OCI-LY3 (cell line): ENCODE results near the gene CLGN.
"Not testable (repeated sequence)": the region's sequence is repeated elsewhere in the genome, so short reads cannot be mapped to it uniquely, and the experiment has no call there.

Experiments
- H2AFZ ChIP-seq: fragments of 200-600, 300-600 bp; shearing (Covaris generic); 2 replicates; pipeline ENCODE4 v1.6.0; 2014; ENCODE audit warnings: antibody characterized with exemption, low read depth, low read length
- H3K27ac ChIP-seq: fragments of 200-600, 300-600 bp; sonication (generic); 2 replicates; pipeline ENCODE4 v1.5.1; 2014; ENCODE audit warnings: mild to moderate bottlenecking, low read length, moderate library complexity, mixed read lengths
- H3K27me3 ChIP-seq: fragments of 200-600, 300-600 bp; sonication (generic); 2 replicates; pipeline ENCODE4 v1.6.1; 2014; ENCODE audit warnings: low read depth, low read length, mixed read lengths
- H3K36me3 ChIP-seq: fragments of 200-600, 300-600 bp; sonication (generic); replicated peaks from 2 replicates; pipeline ENCODE3; 2014; ENCODE audit warnings: low read depth, low read length, mixed read lengths
- H3K4me1 ChIP-seq: fragments of 300-600, 200-600 bp; sonication (generic); 2 replicates; pipeline ENCODE4 v1.6.1; 2014; ENCODE audit warnings: low read length, mixed read lengths
- H3K4me2 ChIP-seq: fragments of 200-600, 300-600 bp; sonication (generic); 2 replicates; pipeline ENCODE4 v1.6.1; 2014; ENCODE audit warnings: low read length, mixed read lengths
- H3K4me3 ChIP-seq: fragments of 300-600, 200-600 bp; sonication (generic); 2 replicates; pipeline ENCODE4 v1.5.1; 2014; ENCODE audit warnings: antibody characterized with exemption, mild to moderate bottlenecking, low read length, moderate library complexity
- H3K79me2 ChIP-seq: fragments of 300-600, 200-600 bp; shearing (Covaris generic); 2 replicates; pipeline ENCODE4 v1.6.1; 2014; ENCODE audit warnings: mild to moderate bottlenecking, low read length, mixed read lengths
- H3K9ac ChIP-seq: fragments of 300-600, 200-600 bp; shearing (Covaris generic); 2 replicates; pipeline ENCODE4 v1.6.0; 2014; ENCODE audit warnings: mild to moderate bottlenecking, low read length, moderate library complexity
- H3K9me3 ChIP-seq: fragments of 200-600, 300-600 bp; shearing (Covaris generic); 2 replicates; pipeline ENCODE4 v1.6.1; 2014; ENCODE audit warnings: low read length, mixed read lengths; ENCODE audit not compliant: insufficient read depth
- H4K20me1 ChIP-seq: fragments of 200-600, 300-600 bp; sonication (generic); 2 replicates; pipeline ENCODE4 v1.6.1; 2016; ENCODE audit warnings: low read length, mixed read lengths; ENCODE audit not compliant: insufficient read depth
- CTCF ChIP-seq: fragments of 200-600, 300-600 bp; sonication (generic); IDR thresholded peaks from 2 replicates; pipeline ENCODE4 v1.5.1; 2014; ENCODE audit warnings: antibody characterized with exemption, low read length, low read depth
- EZH2phosphoT487 ChIP-seq: fragments of 200-600 bp; shearing (Covaris generic); IDR thresholded peaks from 2 replicates; pipeline ENCODE4 v1.6.1; 2018; ENCODE audit warnings: antibody characterized with exemption, mixed run types, low read depth

CLGN gene

DNA sequence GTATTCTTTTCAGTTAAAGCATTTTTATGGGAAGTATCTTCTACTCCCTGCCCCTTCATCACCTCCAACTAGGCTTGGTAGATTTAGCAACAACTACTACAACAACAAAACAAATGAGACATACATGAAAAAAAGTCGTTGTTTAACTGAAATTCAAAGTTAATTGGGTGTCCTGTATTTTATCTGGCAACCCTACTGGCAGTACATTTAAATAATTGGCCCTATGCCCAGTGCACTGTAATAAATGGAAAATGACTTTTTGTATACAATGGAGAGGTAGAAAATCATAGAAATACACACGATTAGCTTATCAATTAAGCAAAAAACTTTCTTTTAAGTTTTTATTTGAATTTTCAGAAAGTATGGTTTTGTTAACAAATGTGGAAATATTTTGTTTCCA is 21.4 kb upstream of the CLGN start:
- Histone ChIP-seq H2AFZ (no peak overlapping the region), H3K4me2 (no peak overlapping the region), H3K9ac (no peak overlapping the region), H3K27me3 (0 out of 2 replicates have a peak, but pooled peaks cover 3% of the 10 kb centered on the region), H3K9me3 (no peaks in the 10 kb centered on the region), H3K4me3 (no peak overlapping the region), H3K36me3 (no peaks in the 10 kb centered on the region), H3K4me1 (no peaks in the 10 kb centered on the region), H3K79me2 (no peaks in the 10 kb centered on the region), H4K20me1 (no peaks in the 10 kb centered on the region), H3K27ac (no peak overlapping the region)
- no peak for TF ChIP-seq EZH2phosphoT487
- no peak for TF ChIP-seq CTCF

DNA sequence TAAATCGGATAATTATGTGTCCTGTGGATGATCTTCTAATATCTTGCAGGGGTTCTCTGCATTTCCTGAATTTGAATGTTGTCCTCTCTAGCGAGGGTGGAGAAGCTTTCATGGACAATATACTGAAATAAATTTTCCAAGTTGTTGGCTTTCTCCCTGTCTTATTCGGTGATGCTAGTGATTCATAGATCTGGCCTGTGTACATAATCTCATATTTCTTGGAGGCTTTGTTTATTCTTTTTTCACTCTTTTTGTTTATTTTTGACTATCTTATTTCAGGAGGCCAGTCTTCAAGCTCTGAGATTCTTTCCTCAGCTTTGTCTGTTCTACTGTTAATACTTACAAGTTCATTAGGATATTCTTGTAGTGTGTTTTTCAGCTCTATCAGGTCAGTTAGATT is 20.7 kb upstream of the CLGN start:
- Histone ChIP-seq H3K4me2 (no peak overlapping the region), H4K20me1 (no peaks in the 10 kb centered on the region), H3K79me2 (no peaks in the 10 kb centered on the region)

DNA sequence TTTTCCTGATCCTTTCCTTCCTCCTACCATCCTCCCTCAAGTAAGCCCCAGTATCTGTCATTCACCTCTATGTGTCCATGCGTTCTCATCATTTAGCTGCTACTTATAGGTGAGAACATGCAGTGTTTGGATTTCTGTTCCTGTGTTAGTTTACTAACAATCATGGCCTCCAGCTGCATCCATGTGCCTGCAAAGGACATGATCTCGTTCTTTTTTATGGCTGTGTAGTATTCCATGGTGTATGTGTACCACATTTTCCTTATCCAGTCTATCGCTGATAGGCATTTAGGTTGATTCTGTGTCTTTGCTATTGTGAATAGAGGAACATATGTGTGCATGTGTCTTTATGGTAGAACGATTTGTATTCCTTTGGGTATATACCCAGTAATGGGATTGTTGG is 16.9 kb upstream of the CLGN start:
- not testable (repeated sequence) for H3K9me3 ChIP-seq, H3K27me3 ChIP-seq, H2AFZ ChIP-seq, H3K4me2 ChIP-seq, H3K4me1 ChIP-seq, H3K36me3 ChIP-seq, H3K27ac ChIP-seq, H4K20me1 ChIP-seq, H3K4me3 ChIP-seq, H3K79me2 ChIP-seq, H3K9ac ChIP-seq

More for the DNA sequence above, 20.7 kb upstream of the CLGN start:
- TF ChIP-seq CTCF (no peak), EZH2phosphoT487 (no peak)
- Histone ChIP-seq H2AFZ (no peak overlapping the region), H3K9me3 (no peaks in the 10 kb centered on the region), H3K9ac (no peak overlapping the region), H3K4me3 (no peak overlapping the region), H3K4me1 (no peaks in the 10 kb centered on the region), H3K27me3 (0 out of 2 replicates have a peak, but pooled peaks cover 3% of the 10 kb centered on the region), H3K36me3 (no peaks in the 10 kb centered on the region), H3K27ac (no peak overlapping the region)

GRCh38 chr4:140439644-140440142 is 12.2 kb upstream of the CLGN start:
- Histone ChIP-seq H3K36me3 (no peaks in the 10 kb centered on the region), H2AFZ (no peak overlapping the region), H3K9me3 (no peaks in the 10 kb centered on the region), H3K27ac (no peak overlapping the region), H3K4me1 (no peaks in the 10 kb centered on the region), H3K4me2 (no peak overlapping the region), H3K27me3 (no peaks in the 10 kb centered on the region), H3K9ac (no peak overlapping the region), H3K79me2 (no peaks in the 10 kb centered on the region), H3K4me3 (no peak overlapping the region), H4K20me1 (no peaks in the 10 kb centered on the region)
- TF ChIP-seq EZH2phosphoT487 (no peak), CTCF (no peak)
